Ishikawa (cell line): ENCODE measurements around the gene ARPP19.

Source experiments
- RAD21 ChIP-seq: IDR thresholded peaks from 2 replicates; pipeline ENCODE4 v1.6.1; 2012; ENCODE audit warnings: low read depth
- REST ChIP-seq: IDR thresholded peaks from 2 replicates; pipeline ENCODE4 v1.6.1; 2012; ENCODE audit warnings: low read depth, mild to moderate bottlenecking

ARPP19 gene

DNA sequence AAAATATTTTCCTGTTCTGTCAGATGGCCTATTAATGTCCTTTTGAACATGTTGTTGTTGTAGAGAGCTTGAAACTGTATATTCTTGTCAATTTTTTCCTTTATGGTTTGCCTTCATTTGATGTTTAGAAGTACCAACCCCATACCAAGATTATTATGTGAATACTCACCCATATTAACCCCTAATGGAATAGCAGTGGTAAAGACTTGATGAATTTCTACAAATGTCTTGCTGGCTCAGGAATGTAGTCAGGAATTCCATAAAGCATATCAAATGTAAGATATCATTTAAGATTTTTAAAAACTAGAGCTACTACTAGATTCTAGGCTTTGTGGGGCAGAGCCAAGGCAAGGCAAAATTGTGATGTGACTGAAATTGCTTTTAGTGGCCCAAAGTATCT lies 70.1 kb downstream of the ARPP19 start:
- TF ChIP-seq RAD21 (no peak), REST (no peak)
